ENCODE data around the gene CALCOCO2.
"Not testable (repeated sequence)": the region's sequence is repeated elsewhere in the genome, so short reads cannot be mapped to it uniquely, and the experiment has no call there.

CALCOCO2 gene

GRCh38 chr17:48825446-48826381, 5.1 kb upstream of the CALCOCO2 start:
- no peak for DNase-seq

GRCh38 chr17:48831549-48831883, 681 bp downstream of the CALCOCO2 start:
- DNase-seq: no peak

- DNase-seq: no peak
Observed at GRCh38 chr17:48834973-48835372, 4.1 kb downstream of the CALCOCO2 start.

GRCh38 chr17:48835971-48836370, 5.1 kb downstream of the CALCOCO2 start:
- DNase-seq: no peak

GRCh38 chr17:48837458-48837857, 6.6 kb downstream of the CALCOCO2 start:
- not testable (repeated sequence) for DNase-seq

GRCh38 chr17:48840441-48840840, 9.6 kb downstream of the CALCOCO2 start:
- DNase-seq: no peak

GRCh38 chr17:48841395-48841831, 10.6 kb downstream of the CALCOCO2 start:
- no peak for DNase-seq

GRCh38 chr17:48842746-48843145, 11.9 kb downstream of the CALCOCO2 start:
- no peak for DNase-seq

GRCh38 chr17:48843187-48843900, 12.5 kb downstream of the CALCOCO2 start:
- DNase-seq: no peak

GRCh38 chr17:48850792-48851323, 20.0 kb downstream of the CALCOCO2 start:
- DNase-seq: no peak

- no peak for DNase-seq
Observed at GRCh38 chr17:48854774-48855476, 24.1 kb downstream of the CALCOCO2 start.

- no peak for DNase-seq
Observed at GRCh38 chr17:48856122-48856821, 25.4 kb downstream of the CALCOCO2 start.

GRCh38 chr17:48860034-48860433, 29.2 kb downstream of the CALCOCO2 start:
- DNase-seq: no peak

GRCh38 chr17:48860456-48860855, 29.6 kb downstream of the CALCOCO2 start:
- no peak for DNase-seq

- DNase-seq: no peak
Observed at GRCh38 chr17:48868916-48869500, 38.2 kb downstream of the CALCOCO2 start.

GRCh38 chr17:48869821-48870318, 39.0 kb downstream of the CALCOCO2 start:
- DNase-seq: no peak

- no peak for DNase-seq
Observed at GRCh38 chr17:48871035-48871550, 40.3 kb downstream of the CALCOCO2 start.

GRCh38 chr17:48871551-48872351, 40.9 kb downstream of the CALCOCO2 start:
- no peak for DNase-seq

- DNase-seq: not testable (repeated sequence)
Observed at GRCh38 chr17:48872409-48872808, 41.6 kb downstream of the CALCOCO2 start.

- no peak for DNase-seq
Observed at GRCh38 chr17:48873209-48873608, 42.4 kb downstream of the CALCOCO2 start.

Data from NCI-H2029 treated with DMSO at 0.1 percent for 48 hours (cell line).